HepG2 (cell line): ENCODE data around the gene DIABLO. TPM values are rescaled to one million over a fixed set of nuclear protein-coding genes. Genes with fewer than 3 reads are reported as not detected.

Source experiments
- DR1 ChIP-seq: sonication (generic); formaldehyde crosslinking; IDR thresholded peaks from 2 replicates; pipeline ENCODE4 v1.8.0; 2021; ENCODE audit warnings: mild to moderate bottlenecking, missing genetic modification reagents, inconsistent platforms
- EZH2 ChIP-seq: conservative IDR thresholded peaks from 2 replicates; pipeline ENCODE4 v1.6.1; 2012; ENCODE audit warnings: mild to moderate bottlenecking, low read depth, low read length, moderate library complexity
- KDM2A ChIP-seq: sonication (generic); formaldehyde crosslinking; IDR thresholded peaks from 2 replicates; pipeline ENCODE4 v1.4.0; 2020; ENCODE audit warnings: low read depth, missing genetic modification reagents, borderline replicate concordance
- MIER2 ChIP-seq: IDR thresholded peaks from 2 replicates; pipeline ENCODE4 v1.6.1; 2016; ENCODE audit warnings: missing biosample characterization, missing genetic modification reagents
- NFIB ChIP-seq: sonication (generic); formaldehyde crosslinking; IDR thresholded peaks from 2 replicates; pipeline ENCODE4 v1.9.0; 2021; ENCODE audit warnings: missing genetic modification reagents, mild to moderate bottlenecking, borderline replicate concordance
- NKX3-1 ChIP-seq: sonication (generic); formaldehyde crosslinking; IDR thresholded peaks from 2 replicates; pipeline ENCODE4 v1.5.0; 2020; ENCODE audit warnings: missing genetic modification reagents
- NR3C1 ChIP-seq: sonication (generic); formaldehyde crosslinking; IDR thresholded peaks from 2 replicates; pipeline ENCODE4 v1.4.0; 2020; ENCODE audit warnings: missing genetic modification reagents
- PHF20 ChIP-seq: sonication (generic); formaldehyde crosslinking; IDR thresholded peaks from 2 replicates; pipeline ENCODE4 v1.5.0; 2020; ENCODE audit warnings: mild to moderate bottlenecking, missing genetic modification reagents
- PRMT3 ChIP-seq: sonication (generic); formaldehyde crosslinking; IDR thresholded peaks from 2 replicates; pipeline ENCODE4 v1.8.1; 2022; ENCODE audit warnings: low read depth, mild to moderate bottlenecking, moderate library complexity, missing genetic modification reagents, borderline replicate concordance
- RAD21 ChIP-seq: fragments of 450-650 bp; formaldehyde crosslinking; IDR thresholded peaks from 2 replicates; pipeline ENCODE4 v1.5.0; 2020; ENCODE audit warnings: mild to moderate bottlenecking
- RELA ChIP-seq: sonication (generic); formaldehyde crosslinking; IDR thresholded peaks from 2 replicates; pipeline ENCODE4 v1.4.0; 2020; ENCODE audit warnings: missing genetic modification reagents
- RORA ChIP-seq: sonication (generic); formaldehyde crosslinking; IDR thresholded peaks from 2 replicates; pipeline ENCODE4 v1.5.0; 2020; ENCODE audit warnings: mild to moderate bottlenecking, missing genetic modification reagents, moderate library complexity
- SNRNP70 ChIP-seq: fragments of 200-400 bp; formaldehyde crosslinking; IDR thresholded peaks from 2 replicates; pipeline ENCODE4 v1.6.1; 2017; ENCODE audit warnings: mild to moderate bottlenecking, low read depth, low read length, moderate library complexity
- SP2 ChIP-seq: sonication (generic); formaldehyde crosslinking; IDR thresholded peaks from 2 replicates; pipeline ENCODE4 v1.5.1; 2020; ENCODE audit warnings: mild to moderate bottlenecking, missing genetic modification reagents
- TEAD3 ChIP-seq: optimal IDR thresholded peaks from 2 replicates; pipeline ENCODE3; 2016; ENCODE audit warnings: borderline replicate concordance
- THAP9 ChIP-seq: sonication (generic); formaldehyde crosslinking; IDR thresholded peaks from 2 replicates; pipeline ENCODE4; 2020; ENCODE audit warnings: missing genetic modification reagents, mild to moderate bottlenecking, borderline replicate concordance
- ZNF205 ChIP-seq: IDR thresholded peaks from 2 replicates; pipeline ENCODE4 v1.6.1; 2018; ENCODE audit warnings: missing biosample characterization, missing genetic modification reagents
- ZNF326 ChIP-seq: sonication (generic); formaldehyde crosslinking; IDR thresholded peaks from 2 replicates; pipeline ENCODE4 v1.4.0; 2020; ENCODE audit warnings: missing genetic modification reagents, borderline replicate concordance
- ZNF33A ChIP-seq: sonication (generic); formaldehyde crosslinking; IDR thresholded peaks from 2 replicates; pipeline ENCODE4 v1.5.1; 2020; ENCODE audit warnings: missing genetic modification reagents, mild to moderate bottlenecking, moderate library complexity, borderline replicate concordance
- ZNF639 ChIP-seq: conservative IDR thresholded peaks from 2 replicates; pipeline ENCODE4 v1.6.1; 2018; ENCODE audit warnings: missing genetic modification reagents
- ZNF747 ChIP-seq: sonication (generic); formaldehyde crosslinking; IDR thresholded peaks from 2 replicates; pipeline ENCODE4 v1.8.1; 2023; ENCODE audit warnings: missing genetic modification reagents, mild to moderate bottlenecking, borderline replicate concordance
- ZNF770 ChIP-seq: sonication (generic); formaldehyde crosslinking; IDR thresholded peaks from 2 replicates; pipeline ENCODE4 v1.5.0; 2020; ENCODE audit warnings: mild to moderate bottlenecking, missing genetic modification reagents
- polyA plus RNA-seq, 8 experiments: library from polyadenylated mRNA; depleted of rRNA in 3 of 8; stranded (reverse) in 7 of 8; unstranded in 1 of 8; fragments of >200 nt; fragmentation: Illumina TruSeq in 4 of 8; extraction: Trizol in 4 of 8; gene quantifications; 2 replicates each; pipeline versions ENCODE4 v1.2.1 to v1.2.3, GENCODE V29; 2011 to 2016; ENCODE audit warnings: low read depth in 4 of 8, missing spikeins in 1 of 8, mixed read lengths in 1 of 8; ENCODE audit not compliant: insufficient read depth in 1 of 8
- total RNA-seq, 5 experiments: library from RNA; depleted of rRNA; stranded (reverse); fragments of >200 nt; fragmentation: Illumina TruSeq; extraction: Trizol; gene quantifications; 2 replicates each; pipeline ENCODE4 v1.2.3, GENCODE V29; 2016; ENCODE audit warnings: low read depth in 1 of 5
- TF ChIP-seq, protein P1 (sequence below): IDR thresholded peaks from 2 replicates; pipeline ENCODE4 v1.6.1; 2016; ENCODE audit warnings: low read depth

DIABLO gene
- total and polyA plus RNA-seq, 2 of the 13 experiments (the other 11 are each of a cell fraction or from before 2014, with no cell fraction given), result 20.7 to 70.9 TPM

- no peak for TF ChIP-seq NFIB (CRISPR knock-in tag)
- no peak for TF ChIP-seq RORA (CRISPR knock-in tag)
- no peak for TF ChIP-seq ZNF747 (CRISPR knock-in tag)
- peak; percentile 19; the same call in 1 of the 2 replicates for TF ChIP-seq KDM2A (CRISPR knock-in tag)
- peak; percentile 18 for TF ChIP-seq TEAD3
- TF ChIP-seq PHF20 (CRISPR knock-in tag), result no peak
- TF ChIP-seq, protein P1, sequence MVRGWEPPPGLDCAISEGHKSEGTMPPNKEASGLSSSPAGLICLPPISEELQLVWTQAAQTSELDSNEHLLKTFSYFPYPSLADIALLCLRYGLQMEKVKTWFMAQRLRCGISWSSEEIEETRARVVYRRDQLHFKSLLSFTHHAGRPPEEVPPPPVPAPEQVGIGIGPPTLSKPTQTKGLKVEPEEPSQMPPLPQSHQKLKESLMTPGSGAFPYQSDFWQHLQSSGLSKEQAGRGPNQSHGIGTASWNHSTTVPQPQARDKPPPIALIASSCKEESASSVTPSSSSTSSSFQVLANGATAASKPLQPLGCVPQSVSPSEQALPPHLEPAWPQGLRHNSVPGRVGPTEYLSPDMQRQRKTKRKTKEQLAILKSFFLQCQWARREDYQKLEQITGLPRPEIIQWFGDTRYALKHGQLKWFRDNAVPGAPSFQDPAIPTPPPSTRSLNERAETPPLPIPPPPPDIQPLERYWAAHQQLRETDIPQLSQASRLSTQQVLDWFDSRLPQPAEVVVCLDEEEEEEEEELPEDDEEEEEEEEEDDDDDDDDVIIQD (CRISPR knock-in tag), result no peak
- TF ChIP-seq RELA (CRISPR knock-in tag), result no peak
- TF ChIP-seq SNRNP70, result no peak
- no peak for TF ChIP-seq PRMT3 (CRISPR knock-in tag)
- no peak for TF ChIP-seq ZNF326 (CRISPR knock-in tag)
- TF ChIP-seq MIER2, result no peak
- TF ChIP-seq ZNF770 (CRISPR knock-in tag), result no peak
- no peak for TF ChIP-seq ZNF205 (CRISPR knock-in tag)
- TF ChIP-seq RAD21 (CRISPR knock-in tag), result no peak
- TF ChIP-seq DR1 (CRISPR knock-in tag), result no peak
- no peak for TF ChIP-seq NR3C1 (CRISPR knock-in tag)
- peak; percentile 59 for TF ChIP-seq EZH2
- no peak for TF ChIP-seq SP2 (CRISPR knock-in tag)
- TF ChIP-seq ZNF639, result no peak
- no peak for TF ChIP-seq ZNF33A
- no peak for TF ChIP-seq THAP9 (CRISPR knock-in tag)
- 0 out of 2 replicates have a peak, but pooled peaks have one; percentile 9 for TF ChIP-seq NKX3-1 (CRISPR knock-in tag)
These were observed 22.3 kb downstream of the DIABLO start, which contains the start of gene B3GNT4 (continued) for GRCh38 chr12:122203301-122204166.
